GM10266 (cell line): ENCODE results near the gene LPCAT2.

ENCODE experiments used
- DNase-seq: peaks from one replicate; pipeline ENCODE4 v3.0.0; 2012; ENCODE audit errors: extremely low spot score
- CTCF ChIP-seq: IDR thresholded peaks from 2 replicates; pipeline ENCODE4 v1.5.1; 2012; ENCODE audit warnings: mild to moderate bottlenecking, low read depth; ENCODE audit not compliant: control insufficient read depth, insufficient read depth; ENCODE audit errors: missing control alignments

Gene LPCAT2

DNA sequence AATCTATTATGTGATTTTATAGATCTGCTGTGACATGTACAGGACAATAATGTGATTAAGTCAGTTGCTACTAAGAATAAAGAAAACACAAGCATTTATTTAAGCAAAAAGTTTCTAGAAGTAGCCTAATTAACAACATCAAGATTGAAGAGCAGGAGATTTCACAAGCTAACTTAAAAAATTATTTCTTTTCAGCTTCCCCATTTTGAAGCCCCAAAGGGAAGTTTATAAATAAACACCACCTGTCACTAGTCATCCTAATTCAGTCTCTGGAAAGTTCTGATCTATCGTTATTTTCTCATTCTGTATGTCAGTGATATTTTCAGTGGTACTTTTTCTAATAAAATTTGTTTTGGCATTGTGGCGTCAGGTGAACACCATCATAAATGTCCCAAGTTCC is 65.9 kb downstream of the LPCAT2 start:
- DNase-seq, result no peak
- TF ChIP-seq CTCF, result no peak

GRCh38 chr16:55575496-55575895 is 66.6 kb downstream of the LPCAT2 start:
- TF ChIP-seq CTCF, result no peak
- no peak for DNase-seq

- no peak for DNase-seq
- TF ChIP-seq CTCF, result no peak
Observed at GRCh38 chr16:55576384-55576783, 67.5 kb downstream of the LPCAT2 start.

DNA sequence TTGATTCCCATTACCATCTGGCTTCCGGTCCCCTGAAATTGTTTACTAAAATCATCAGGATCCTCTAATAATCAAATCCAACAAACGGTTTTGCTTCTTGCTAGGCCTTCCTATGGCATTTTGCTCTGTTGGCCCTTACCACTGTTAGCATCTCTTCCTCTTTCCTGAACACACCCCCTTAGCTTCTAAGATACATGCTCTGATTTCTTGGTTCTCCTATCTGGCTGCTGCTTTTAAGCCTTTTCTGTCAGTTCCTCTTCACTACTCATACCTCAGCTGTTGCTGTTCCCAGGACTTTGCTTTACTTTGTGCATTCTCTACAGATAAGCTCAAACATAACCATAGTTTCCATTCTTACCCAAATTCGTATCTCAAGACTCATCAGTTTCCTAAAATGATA is 69.0 kb downstream of the LPCAT2 start:
- no peak for DNase-seq
- TF ChIP-seq CTCF, result no peak

GRCh38 chr16:55585631-55586030 is 76.8 kb downstream of the LPCAT2 start:
- no peak for TF ChIP-seq CTCF
- DNase-seq, result no peak

DNA sequence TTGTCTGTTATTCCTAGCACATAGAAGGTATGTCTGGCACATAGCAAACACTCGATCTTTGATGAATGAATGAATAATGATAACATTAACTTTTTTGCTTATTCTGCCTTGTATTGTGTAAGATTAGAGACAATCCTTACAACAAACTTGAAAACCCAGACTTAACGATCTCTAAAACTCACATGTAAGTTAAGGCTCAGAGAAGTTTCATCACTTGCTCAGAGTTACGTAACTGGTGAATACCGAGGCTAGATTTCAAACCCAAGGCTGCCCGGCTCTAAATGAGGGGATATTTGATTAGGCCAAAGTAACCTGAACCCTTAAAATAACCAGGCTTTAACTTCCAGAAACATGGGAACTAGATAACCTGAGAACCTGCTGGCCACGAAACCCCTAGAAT is 79.9 kb downstream of the LPCAT2 start:
- no peak for DNase-seq
- TF ChIP-seq CTCF, result no peak

DNA sequence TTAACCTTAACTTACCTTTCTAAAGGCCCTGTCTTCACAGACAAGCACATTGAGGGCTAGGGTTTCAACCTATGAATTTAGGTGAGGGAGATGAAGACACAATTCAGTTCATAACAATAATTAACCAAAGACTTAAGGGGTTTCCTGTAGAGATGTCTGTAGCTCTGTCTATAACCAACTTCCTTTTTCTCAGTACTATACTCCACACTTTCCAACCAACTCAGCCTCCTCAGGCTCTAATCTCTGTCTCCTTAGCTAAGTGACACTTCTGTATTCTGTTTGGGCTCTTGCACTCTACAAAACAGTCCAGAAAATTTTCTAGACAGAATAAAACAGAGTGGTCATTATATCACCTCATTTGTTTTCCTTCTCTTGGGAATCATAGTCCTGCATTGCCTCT is 83.4 kb downstream of the LPCAT2 start:
- TF ChIP-seq CTCF, result no peak
- no peak for DNase-seq

- TF ChIP-seq CTCF, result no peak
- DNase-seq, result no peak
Observed at GRCh38 chr16:55597928-55598327, 89.1 kb downstream of the LPCAT2 start.
